ENCODE results near the gene LMTK3. TPM values are rescaled to one million over a fixed set of nuclear protein-coding genes. Genes with fewer than 3 reads are reported as not detected.
A peak's percentile ranks its signal among the peaks of the same experiment; 100 is the strongest.

LMTK3 gene
- total and polyA plus RNA-seq, 2 experiments from 2014 or later, result 1.3 to 3.7 TPM

DNA sequence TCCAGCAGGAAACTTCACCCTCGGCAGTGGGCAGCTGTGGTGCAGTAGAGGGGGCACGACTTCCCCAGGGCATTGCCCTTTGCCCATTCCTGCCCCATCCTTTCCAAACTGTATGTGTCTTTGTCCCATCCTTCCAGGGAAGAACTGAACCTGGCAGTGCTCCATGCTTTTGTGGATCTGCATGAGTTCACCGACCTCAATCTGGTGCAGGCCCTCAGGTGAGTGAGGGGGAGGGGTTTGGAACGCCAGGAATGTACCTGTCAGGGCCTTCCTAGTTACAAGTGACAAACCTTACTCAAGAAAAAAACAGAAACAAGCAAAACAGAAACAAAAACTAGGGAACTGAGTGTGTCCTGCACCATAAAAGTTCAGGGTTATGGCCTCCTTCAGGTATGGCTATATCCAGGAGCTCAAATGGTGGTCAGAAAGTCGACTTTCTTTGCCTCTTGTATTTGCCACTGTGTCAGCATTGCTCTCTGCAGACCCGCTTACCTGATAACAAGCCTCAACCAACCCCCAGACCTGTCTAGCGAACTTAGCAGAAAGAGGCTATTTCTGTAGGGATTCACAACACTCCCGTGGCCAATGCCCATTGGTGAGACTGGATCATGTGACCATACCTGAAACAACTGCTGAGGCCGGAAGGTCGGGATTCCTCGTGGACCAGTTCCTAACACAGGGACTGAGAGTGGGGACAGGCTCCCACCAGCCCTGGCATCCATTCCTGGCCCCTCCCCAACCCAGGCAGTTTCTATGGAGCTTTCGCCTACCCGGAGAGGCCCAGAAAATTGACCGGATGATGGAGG, 38.3 kb downstream of the LMTK3 start:
- no peaks in the 10 kb centered on the region for H3K36me3 ChIP-seq (replicated peaks; ENCODE audit: insufficient read depth, low read depth)
- peaks cover 24% of the 10 kb centered on the region for H3K79me2 ChIP-seq
- H3K4me2 ChIP-seq, result no peak overlapping the region
- H3K4me3 ChIP-seq, result no peak overlapping the region
- no peaks in the 10 kb centered on the region for H3K9me2 ChIP-seq (replicated peaks; ENCODE audit: insufficient read depth)
- TF ChIP-seq EZH2 (IDR thresholded peaks at IDR 0.05; ENCODE audit: borderline replicate concordance), result no peak
- no peak for TF ChIP-seq EZH2phosphoT487 (IDR thresholded peaks at IDR 0.05; ENCODE audit: low read depth, severe bottlenecking, unreplicated experiment)
- TF ChIP-seq, protein P1, sequence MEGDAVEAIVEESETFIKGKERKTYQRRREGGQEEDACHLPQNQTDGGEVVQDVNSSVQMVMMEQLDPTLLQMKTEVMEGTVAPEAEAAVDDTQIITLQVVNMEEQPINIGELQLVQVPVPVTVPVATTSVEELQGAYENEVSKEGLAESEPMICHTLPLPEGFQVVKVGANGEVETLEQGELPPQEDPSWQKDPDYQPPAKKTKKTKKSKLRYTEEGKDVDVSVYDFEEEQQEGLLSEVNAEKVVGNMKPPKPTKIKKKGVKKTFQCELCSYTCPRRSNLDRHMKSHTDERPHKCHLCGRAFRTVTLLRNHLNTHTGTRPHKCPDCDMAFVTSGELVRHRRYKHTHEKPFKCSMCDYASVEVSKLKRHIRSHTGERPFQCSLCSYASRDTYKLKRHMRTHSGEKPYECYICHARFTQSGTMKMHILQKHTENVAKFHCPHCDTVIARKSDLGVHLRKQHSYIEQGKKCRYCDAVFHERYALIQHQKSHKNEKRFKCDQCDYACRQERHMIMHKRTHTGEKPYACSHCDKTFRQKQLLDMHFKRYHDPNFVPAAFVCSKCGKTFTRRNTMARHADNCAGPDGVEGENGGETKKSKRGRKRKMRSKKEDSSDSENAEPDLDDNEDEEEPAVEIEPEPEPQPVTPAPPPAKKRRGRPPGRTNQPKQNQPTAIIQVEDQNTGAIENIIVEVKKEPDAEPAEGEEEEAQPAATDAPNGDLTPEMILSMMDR (IDR thresholded peaks at IDR 0.05; ENCODE audit: poor library complexity), result no peak
- no peak overlapping the region for H2AFZ ChIP-seq
- H3K9me3 ChIP-seq (ENCODE audit: low read depth), result no peaks in the 10 kb centered on the region
- 88% methylated on average over 14 of the region's 14 CpGs for WGBS (ENCODE audit: low lambda C conversion rate, missing lambda C conversion rate)
- H3K27me3 ChIP-seq, result no peaks in the 10 kb centered on the region
- H3K4me1 ChIP-seq (ENCODE audit: insufficient read depth), result peaks cover 8% of the 10 kb centered on the region
- no peak for DNase-seq (ENCODE audit: low spot score)
- H4K20me1 ChIP-seq (ENCODE audit: insufficient read depth, poor library complexity, severe bottlenecking), result peaks cover 37% of the 10 kb centered on the region
- H3K27ac ChIP-seq, result no peak overlapping the region

DNA sequence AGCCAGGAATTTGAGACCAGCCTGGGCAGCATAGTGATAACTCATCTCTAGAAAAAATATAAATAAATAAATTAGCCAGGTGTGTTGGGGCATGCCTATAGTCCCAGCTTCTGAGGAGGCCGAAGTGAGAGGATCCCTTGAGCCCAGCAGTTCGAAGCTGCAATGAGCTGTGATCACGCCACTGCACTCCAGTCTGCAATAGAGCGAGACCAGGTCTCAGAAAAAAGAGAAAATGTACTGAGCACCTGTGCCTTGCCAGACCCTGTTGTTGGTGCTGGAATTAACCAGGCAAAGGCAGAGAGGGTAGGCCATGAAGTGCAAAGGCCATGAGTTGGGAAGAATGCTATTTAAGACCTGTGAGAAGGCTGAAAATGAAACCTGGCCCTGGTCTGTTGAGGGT, 39.8 kb downstream of the LMTK3 start:
- Histone ChIP-seq H2AFZ (no peak overlapping the region), H3K4me3 (no peak overlapping the region), H3K27me3 (no peaks in the 10 kb centered on the region), H3K4me2 (no peak overlapping the region), H3K4me1 (ENCODE audit: insufficient read depth) (peaks cover 11% of the 10 kb centered on the region), H3K9me2 (replicated peaks; ENCODE audit: insufficient read depth) (no peaks in the 10 kb centered on the region), H4K20me1 (ENCODE audit: insufficient read depth, poor library complexity, severe bottlenecking) (peaks cover 37% of the 10 kb centered on the region), H3K36me3 (replicated peaks; ENCODE audit: insufficient read depth, low read depth) (no peaks in the 10 kb centered on the region), H3K79me2 (peaks cover 24% of the 10 kb centered on the region), H3K27ac (no peak overlapping the region), H3K9me3 (ENCODE audit: low read depth) (no peaks in the 10 kb centered on the region)
- no peak for DNase-seq (ENCODE audit: low spot score)
- TF ChIP-seq EZH2phosphoT487 (IDR thresholded peaks at IDR 0.05; ENCODE audit: low read depth, severe bottlenecking, unreplicated experiment), result no peak
- TF ChIP-seq, protein P1 (IDR thresholded peaks at IDR 0.05; ENCODE audit: poor library complexity), result no peak
- TF ChIP-seq EZH2 (IDR thresholded peaks at IDR 0.05; ENCODE audit: borderline replicate concordance), result no peak
- 99% methylated on average over 4 of the region's 4 CpGs for WGBS (ENCODE audit: low lambda C conversion rate, missing lambda C conversion rate)

DNA sequence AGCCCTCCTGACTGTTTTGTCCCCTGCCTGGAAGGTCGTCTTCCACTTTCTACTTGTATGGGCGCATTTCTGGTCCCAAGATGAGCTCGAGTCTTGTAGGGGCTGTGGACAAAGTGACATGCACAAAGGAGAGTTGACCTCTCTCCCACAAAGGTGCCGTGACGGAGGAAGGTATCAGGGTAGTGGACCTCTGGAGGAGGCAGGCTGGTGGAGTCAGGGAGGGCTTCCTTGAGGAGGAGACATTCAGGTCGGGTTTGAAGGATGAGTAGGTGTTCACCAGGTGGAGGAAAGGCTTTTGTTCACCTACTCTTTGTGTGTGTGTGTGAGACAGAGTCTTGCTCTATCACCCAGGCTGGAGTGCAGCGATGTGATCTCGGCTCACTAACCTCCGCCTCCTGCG, 40.8 kb downstream of the LMTK3 start:
- Histone ChIP-seq H3K27ac (no peak overlapping the region), H3K27me3 (no peaks in the 10 kb centered on the region), H2AFZ (no peak overlapping the region), H3K36me3 (replicated peaks; ENCODE audit: insufficient read depth, low read depth) (no peaks in the 10 kb centered on the region), H3K4me3 (no peak overlapping the region), H3K9me2 (replicated peaks; ENCODE audit: insufficient read depth) (no peaks in the 10 kb centered on the region), H3K4me2 (peak overlapping the region; percentile 95), H4K20me1 (ENCODE audit: insufficient read depth, poor library complexity, severe bottlenecking) (peaks cover 37% of the 10 kb centered on the region), H3K79me2 (peaks cover 24% of the 10 kb centered on the region), H3K9me3 (ENCODE audit: low read depth) (no peaks in the 10 kb centered on the region), H3K4me1 (ENCODE audit: insufficient read depth) (peaks cover 11% of the 10 kb centered on the region)
- no peak for DNase-seq (ENCODE audit: low spot score)
- TF ChIP-seq, protein P1 (IDR thresholded peaks at IDR 0.05; ENCODE audit: poor library complexity), result no peak
- TF ChIP-seq EZH2phosphoT487 (IDR thresholded peaks at IDR 0.05; ENCODE audit: low read depth, severe bottlenecking, unreplicated experiment) (no peak), EZH2 (IDR thresholded peaks at IDR 0.05; ENCODE audit: borderline replicate concordance) (no peak)
- WGBS (ENCODE audit: low lambda C conversion rate, missing lambda C conversion rate), result 95% methylated on average over 10 of the region's 10 CpGs

All from hepatocyte (in vitro differentiated cells).